Lower lobe of right lung (tissue), 2 donors: ENCODE data around the gene C2CD3. TPM values are rescaled to one million over a fixed set of nuclear protein-coding genes. Genes with fewer than 3 reads are reported as not detected.

Experiments
- ATAC-seq, 2 donors: fragments of 200-7000 bp; cut with Tn5 transposase; one replicate each; pipeline ENCODE4 v1.9.1; 2020 to 2022; ENCODE audit warnings: mild to moderate bottlenecking in 2 of 2, moderate library complexity in 2 of 2
- DNase-seq: peaks from one replicate; pipeline ENCODE4 v3.0.0-alpha.2; 2020
- H3K27ac ChIP-seq: fragments of 200-600 bp; one replicate; pipeline ENCODE4 v1.8.0; 2022
- H3K27me3 ChIP-seq: fragments of 200-600 bp; one replicate; pipeline ENCODE4 v1.8.0; 2022; ENCODE audit warnings: low read depth
- H3K36me3 ChIP-seq: fragments of 200-600 bp; one replicate; pipeline ENCODE4 v1.8.0; 2022; ENCODE audit warnings: mild to moderate bottlenecking
- H3K4me1 ChIP-seq: fragments of 200-600 bp; one replicate; pipeline ENCODE4 v1.8.0; 2022
- H3K4me3 ChIP-seq: fragments of 200-600 bp; one replicate; pipeline ENCODE4 v1.8.0; 2022; ENCODE audit warnings: mild to moderate bottlenecking
- H3K9me3 ChIP-seq: fragments of 200-600 bp; one replicate; pipeline ENCODE4 v1.8.0; 2022
- intact Hi-C: fragments of 100-400 bp; cut with DNase I; formaldehyde crosslinking; loops from one replicate; pipeline ENCODE4 v1.11.0; 2022
- total RNA-seq: library from RNA; stranded (reverse); fragmentation: NEBNext Ultra II Directional; extraction: Animal tissue kit (Norgen Biotek cat#: 25700); gene quantifications from one replicate; pipeline ENCODE4 v1.2.1, GENCODE V29; 2021
- TF ChIP-seq, protein P1 (sequence below): fragments of 200-600 bp; IDR thresholded peaks from one replicate; pipeline ENCODE4 v1.8.0; 2022; ENCODE audit warnings: antibody characterized with exemption, mild to moderate bottlenecking
- donor health status: DM: no; HTN: yes; CAD: no; lungs with severe emphysema.

The C2CD3 gene
- total RNA-seq, 1 donor from 2014 or later: 31.0 TPM

- DNase-seq (no peak), ATAC-seq (no peak)
- TF ChIP-seq, protein P1, sequence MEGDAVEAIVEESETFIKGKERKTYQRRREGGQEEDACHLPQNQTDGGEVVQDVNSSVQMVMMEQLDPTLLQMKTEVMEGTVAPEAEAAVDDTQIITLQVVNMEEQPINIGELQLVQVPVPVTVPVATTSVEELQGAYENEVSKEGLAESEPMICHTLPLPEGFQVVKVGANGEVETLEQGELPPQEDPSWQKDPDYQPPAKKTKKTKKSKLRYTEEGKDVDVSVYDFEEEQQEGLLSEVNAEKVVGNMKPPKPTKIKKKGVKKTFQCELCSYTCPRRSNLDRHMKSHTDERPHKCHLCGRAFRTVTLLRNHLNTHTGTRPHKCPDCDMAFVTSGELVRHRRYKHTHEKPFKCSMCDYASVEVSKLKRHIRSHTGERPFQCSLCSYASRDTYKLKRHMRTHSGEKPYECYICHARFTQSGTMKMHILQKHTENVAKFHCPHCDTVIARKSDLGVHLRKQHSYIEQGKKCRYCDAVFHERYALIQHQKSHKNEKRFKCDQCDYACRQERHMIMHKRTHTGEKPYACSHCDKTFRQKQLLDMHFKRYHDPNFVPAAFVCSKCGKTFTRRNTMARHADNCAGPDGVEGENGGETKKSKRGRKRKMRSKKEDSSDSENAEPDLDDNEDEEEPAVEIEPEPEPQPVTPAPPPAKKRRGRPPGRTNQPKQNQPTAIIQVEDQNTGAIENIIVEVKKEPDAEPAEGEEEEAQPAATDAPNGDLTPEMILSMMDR: no peak
- no peaks in the 10 kb centered on the region for H3K9me3 ChIP-seq
- no peaks in the 10 kb centered on the region for H3K27me3 ChIP-seq
- H3K36me3 ChIP-seq: peaks cover 8% of the 10 kb centered on the region
- no peak overlapping the region for H3K27ac ChIP-seq
- no peak overlapping the region for H3K4me3 ChIP-seq
- intact Hi-C loops: no loop called here
- H3K4me1 ChIP-seq: peaks cover 28% of the 10 kb centered on the region
Measured at GRCh38 chr11:74025467-74026166, 145.2 kb downstream of the C2CD3 start.

DNA sequence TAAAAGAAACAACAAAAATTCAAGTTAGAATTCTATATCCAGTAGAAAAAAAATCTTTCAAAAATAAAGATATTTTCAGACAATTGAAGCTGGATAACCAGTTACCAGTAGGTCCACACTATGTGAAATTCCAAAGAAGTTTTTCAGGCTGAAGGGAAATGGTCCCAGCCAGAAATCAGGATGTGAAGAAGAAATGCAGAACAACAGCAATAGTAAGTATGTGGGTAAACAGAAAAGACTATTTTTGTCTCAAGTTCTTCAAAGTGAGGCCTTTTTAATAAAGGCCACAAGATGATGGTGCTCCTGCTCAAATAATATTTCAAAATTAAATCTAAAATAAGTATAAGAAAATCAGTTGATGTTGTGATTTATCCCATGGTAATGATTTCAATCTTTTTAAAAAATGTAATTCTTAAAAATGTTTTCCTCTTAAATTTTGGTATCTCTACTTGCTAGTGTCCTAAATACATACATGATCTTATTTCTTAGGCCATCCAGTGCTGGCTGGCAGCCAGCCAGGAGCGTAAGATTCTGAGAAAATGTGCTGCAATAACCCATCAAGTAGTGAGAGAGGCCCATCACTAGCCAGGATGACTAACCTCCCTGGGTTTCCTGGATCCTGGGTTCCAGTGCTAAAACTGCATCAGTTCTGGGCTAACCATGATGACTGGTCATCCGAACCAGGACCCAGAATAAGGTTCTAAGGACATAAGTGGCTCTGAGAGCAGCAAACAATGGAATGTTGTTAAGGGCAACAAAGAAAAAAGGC lies 146.4 kb downstream of the C2CD3 start:
- Histone ChIP-seq H3K9me3 (no peaks in the 10 kb centered on the region), H3K36me3 (peaks cover 8% of the 10 kb centered on the region), H3K4me1 (peaks cover 39% of the 10 kb centered on the region), H3K27me3 (no peaks in the 10 kb centered on the region), H3K27ac (no peak overlapping the region), H3K4me3 (no peak overlapping the region)
- TF ChIP-seq, protein P1: no peak
- intact Hi-C loops: no loop called here
- DNase-seq (peak; percentile 64), ATAC-seq (peak in 1 of 2 donors; percentile 34)

DNA sequence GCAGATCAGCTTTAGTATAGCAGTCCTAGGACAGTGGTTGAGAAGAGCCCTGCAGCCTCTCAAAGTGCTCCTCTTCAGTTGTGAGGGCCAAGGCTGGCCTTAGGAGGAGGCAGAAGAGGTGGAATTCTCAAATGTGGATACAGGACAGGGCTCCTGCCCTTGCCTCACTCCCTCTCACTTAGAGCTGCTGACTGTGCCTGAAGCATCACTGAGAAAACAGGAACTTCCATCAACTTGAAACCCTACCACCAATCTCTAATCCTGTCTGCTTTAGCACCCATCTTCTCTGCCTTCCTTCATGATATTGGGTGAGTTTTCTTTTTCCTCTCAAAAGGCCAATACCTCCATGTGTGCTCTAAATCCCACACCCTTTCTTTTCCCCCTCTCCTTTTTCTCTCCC lies 147.5 kb downstream of the C2CD3 start:
- no peak for DNase-seq
- no peaks in the 10 kb centered on the region for H3K27me3 ChIP-seq
- no peak for ATAC-seq
- no peak overlapping the region for H3K4me3 ChIP-seq
- H3K36me3 ChIP-seq: peaks cover 4% of the 10 kb centered on the region
- H3K4me1 ChIP-seq: peaks cover 51% of the 10 kb centered on the region
- TF ChIP-seq, protein P1: no peak
- H3K27ac ChIP-seq: no peak overlapping the region
- H3K9me3 ChIP-seq: no peaks in the 10 kb centered on the region
- intact Hi-C loops: no loop called here

DNA sequence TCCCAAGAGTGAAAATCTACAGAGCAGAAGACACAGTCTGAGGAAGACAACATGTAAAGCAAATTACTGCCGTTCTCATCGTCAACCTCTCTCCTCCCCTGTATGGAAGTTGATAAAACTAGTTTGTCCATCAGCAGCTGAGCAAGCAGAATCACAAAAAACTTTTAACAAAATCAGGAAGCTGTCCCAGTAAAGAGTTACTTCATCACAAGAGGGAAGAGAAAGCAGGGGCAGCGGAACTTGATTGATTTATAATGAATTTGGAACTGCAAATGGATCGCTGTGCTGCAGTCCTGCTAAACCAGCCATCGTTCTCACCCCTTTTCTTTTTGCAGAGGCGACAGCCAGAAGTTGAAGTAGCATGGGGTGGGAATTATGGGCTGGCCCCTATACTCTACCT lies 148.3 kb downstream of the C2CD3 start:
- Histone ChIP-seq H3K9me3 (no peaks in the 10 kb centered on the region), H3K27ac (peak overlapping the region; percentile 18), H3K36me3 (no peaks in the 10 kb centered on the region), H3K4me1 (peaks cover 58% of the 10 kb centered on the region), H3K4me3 (no peak overlapping the region), H3K27me3 (no peaks in the 10 kb centered on the region)
- intact Hi-C loops: no loop called here
- TF ChIP-seq, protein P1: no peak
- no peak for ATAC-seq
- no peak for DNase-seq

DNA sequence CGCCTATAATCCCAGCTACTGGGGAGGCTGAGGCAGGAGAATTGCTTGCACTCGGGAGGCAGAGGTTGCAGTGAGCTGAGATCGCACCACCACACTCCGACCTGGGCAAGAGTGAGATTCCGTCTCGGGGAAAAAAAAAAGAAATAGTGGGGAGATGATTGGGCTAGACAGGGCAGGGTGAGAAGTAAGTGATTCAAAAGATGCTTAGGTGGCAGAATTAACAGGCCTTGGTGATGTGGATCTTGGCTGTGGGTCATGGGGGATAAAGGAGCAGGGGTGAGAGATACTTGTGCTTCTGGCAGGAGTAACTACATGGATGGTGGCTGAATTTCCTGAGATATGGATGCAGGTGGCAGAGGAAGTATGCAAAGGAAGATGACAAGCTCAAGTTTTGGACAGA lies 148.8 kb downstream of the C2CD3 start:
- no peak overlapping the region for H3K4me3 ChIP-seq
- peaks cover 64% of the 10 kb centered on the region for H3K4me1 ChIP-seq
- H3K9me3 ChIP-seq: no peaks in the 10 kb centered on the region
- no peak for DNase-seq
- H3K27me3 ChIP-seq: no peaks in the 10 kb centered on the region
- peak overlapping the region; percentile 18 for H3K27ac ChIP-seq
- ATAC-seq: no peak
- TF ChIP-seq, protein P1: no peak
- H3K36me3 ChIP-seq: no peaks in the 10 kb centered on the region
- intact Hi-C loops: no loop called here
